SK-N-SH treated with all-trans-retinoic acid at 6 μM for 48 hours (cell line): ENCODE results near the gene BRICD5.

Source experiments
- CREB5 ChIP-seq: fragments of 250-450 bp; sonication (Bioruptor Pico); IDR thresholded peaks from 2 replicates; pipeline ENCODE4 v1.5.1; 2020; ENCODE audit warnings: low read depth, mild to moderate bottlenecking, moderate library complexity
- CSRNP3 ChIP-seq: fragments of 250-450 bp; sonication (Bioruptor Pico); IDR thresholded peaks from 2 replicates; pipeline ENCODE4 v1.5.1; 2021; ENCODE audit warnings: mild to moderate bottlenecking, moderate library complexity
- ESRRG ChIP-seq: fragments of 250-450 bp; sonication (Bioruptor Pico); IDR thresholded peaks from 2 replicates; pipeline ENCODE4 v1.6.1; 2021; ENCODE audit warnings: mild to moderate bottlenecking
- GLIS3 ChIP-seq: fragments of 250-450 bp; sonication (Bioruptor Pico); IDR thresholded peaks from 2 replicates; pipeline ENCODE4 v1.5.0; 2020; ENCODE audit warnings: mild to moderate bottlenecking, moderate library complexity
- RARB ChIP-seq: fragments of 250-450 bp; sonication (Bioruptor Pico); IDR thresholded peaks from 2 replicates; pipeline ENCODE4 v1.8.0; 2021; ENCODE audit warnings: mild to moderate bottlenecking, moderate library complexity
- TOX ChIP-seq: fragments of 250-450 bp; sonication (Bioruptor Pico); IDR thresholded peaks from 2 replicates; pipeline ENCODE4 v1.8.0; 2021; ENCODE audit warnings: mild to moderate bottlenecking, moderate library complexity, borderline replicate concordance
- ZFP30 ChIP-seq: fragments of 450-650 bp; formaldehyde crosslinking; IDR thresholded peaks from 2 replicates; pipeline ENCODE4 v1.5.0; 2022; ENCODE audit warnings: mild to moderate bottlenecking, moderate library complexity
- ZNF8 ChIP-seq: fragments of 450-650 bp; formaldehyde crosslinking; IDR thresholded peaks from 2 replicates; pipeline ENCODE4 v1.5.0; 2020; ENCODE audit warnings: mild to moderate bottlenecking, moderate library complexity

- TF ChIP-seq ZNF8: no peak
- TF ChIP-seq RARB: no peak
- no peak for TF ChIP-seq CSRNP3
- TF ChIP-seq GLIS3: no peak
- no peak for TF ChIP-seq ZFP30 (CRISPR knock-in tag)
- TF ChIP-seq ESRRG (CRISPR knock-in tag): no peak
- TF ChIP-seq TOX (CRISPR knock-in tag): no peak
- TF ChIP-seq CREB5: no peak
These were observed 33.1 kb upstream of the BRICD5 start for GRCh38 chr16:2243781-2244180.
